Measurements from ENCODE around the gene PAK5. TPM values are rescaled to one million over a fixed set of nuclear protein-coding genes. Genes with fewer than 3 reads are reported as not detected.

Gene PAK5
- 0.21 and 0.39 TPM in 2 replicates for total RNA-seq (2014; rRNA removed; shearing (Covaris generic))

GRCh38 chr20:9838378-9839295 lies at the start of gene PAK5:
TSS of gene PAK5 (minus strand) at chr20:9839076. CDS start at chr20:9644328, 194,748 bp downstream.
- peak; percentile 80 for DNase-seq (ENCODE audit: low spot score)

- no peak for DNase-seq (ENCODE audit: low spot score)
These were observed 48.8 kb upstream of the PAK5 start for GRCh38 chr20:9887706-9888105.

GRCh38 chr20:9886227-9886626 lies 47.4 kb upstream of the PAK5 start:
- peak; percentile 19 for DNase-seq (ENCODE audit: low spot score)

- no peak for DNase-seq (ENCODE audit: low spot score)
These were observed 45.8 kb upstream of the PAK5 start for GRCh38 chr20:9884666-9885065.

- no peak for DNase-seq (ENCODE audit: low spot score)
These were observed 45.2 kb upstream of the PAK5 start for GRCh38 chr20:9884061-9884460.

GRCh38 chr20:9877932-9878495 lies 39.1 kb upstream of the PAK5 start:
- DNase-seq (ENCODE audit: low spot score), result no peak

- DNase-seq (ENCODE audit: low spot score), result no peak
These were observed 28.5 kb upstream of the PAK5 start for GRCh38 chr20:9867196-9867980.

GRCh38 chr20:9852566-9852965 lies 13.7 kb upstream of the PAK5 start:
- DNase-seq (ENCODE audit: low spot score), result no peak

GRCh38 chr20:9839626-9840025 lies 750 bp upstream of the PAK5 start:
- no peak for DNase-seq (ENCODE audit: low spot score)

GRCh38 chr20:9838035-9838377 lies 870 bp downstream of the PAK5 start:
- DNase-seq (ENCODE audit: low spot score), result no peak

- DNase-seq (ENCODE audit: low spot score), result no peak
These were observed 1.2 kb downstream of the PAK5 start for GRCh38 chr20:9837634-9838033.

- no peak for DNase-seq (ENCODE audit: low spot score)
These were observed 3.6 kb downstream of the PAK5 start for GRCh38 chr20:9835302-9835701.

- DNase-seq (ENCODE audit: low spot score), result no peak
These were observed 7.8 kb downstream of the PAK5 start for GRCh38 chr20:9831032-9831431.

GRCh38 chr20:9829835-9830234 lies 9.0 kb downstream of the PAK5 start:
- DNase-seq (ENCODE audit: low spot score), result no peak

GRCh38 chr20:9817654-9818053 lies 21.2 kb downstream of the PAK5 start:
- no peak for DNase-seq (ENCODE audit: low spot score)

GRCh38 chr20:9815632-9816031 lies 23.2 kb downstream of the PAK5 start:
- DNase-seq (ENCODE audit: low spot score), result no peak

- no peak for DNase-seq (ENCODE audit: low spot score)
These were observed 28.1 kb downstream of the PAK5 start for GRCh38 chr20:9810738-9811137.

GRCh38 chr20:9809271-9809670 lies 29.6 kb downstream of the PAK5 start:
- no peak for DNase-seq (ENCODE audit: low spot score)

- DNase-seq (ENCODE audit: low spot score), result no peak
These were observed 30.7 kb downstream of the PAK5 start for GRCh38 chr20:9808166-9808565.

- no peak for DNase-seq (ENCODE audit: low spot score)
These were observed 31.7 kb downstream of the PAK5 start for GRCh38 chr20:9807136-9807535.

- DNase-seq (ENCODE audit: low spot score), result no peak
These were observed 38.5 kb downstream of the PAK5 start for GRCh38 chr20:9800421-9800820.

- DNase-seq (ENCODE audit: low spot score), result no peak
These were observed 44.0 kb downstream of the PAK5 start for GRCh38 chr20:9794831-9795230.

- no peak for DNase-seq (ENCODE audit: low spot score)
These were observed 46.2 kb downstream of the PAK5 start for GRCh38 chr20:9792674-9793073.
